Subcutaneous abdominal adipose tissue (tissue), 5 donors: ENCODE results near the gene LYZL4.
A peak's percentile ranks its signal among the peaks of the same experiment; 100 is the strongest.

Experiments
- H3K27ac ChIP-seq: one replicate; pipeline ENCODE4 v1.7.0; 2013; ENCODE audit warnings: low read depth, mild to moderate bottlenecking, inconsistent platforms, low read length, moderate library complexity
- H3K27me3 ChIP-seq, 5 donors: one replicate each; pipeline ENCODE4 v1.7.0; 2013; ENCODE audit warnings: low read length in 5 of 5, inconsistent platforms in 1 of 5; ENCODE audit not compliant: control insufficient read depth in 5 of 5, insufficient read depth in 4 of 5
- H3K36me3 ChIP-seq, 5 donors: one replicate each; pipeline ENCODE4 v1.7.0; 2013; ENCODE audit warnings: low read length in 5 of 5; ENCODE audit not compliant: control insufficient read depth in 5 of 5, insufficient read depth in 5 of 5
- H3K4me1 ChIP-seq, 5 donors: one replicate each; pipeline ENCODE4 v1.7.0; 2013; ENCODE audit warnings: low read length in 5 of 5, mild to moderate bottlenecking in 3 of 5, moderate library complexity in 1 of 5; ENCODE audit not compliant: control insufficient read depth in 5 of 5, insufficient read depth in 5 of 5
- H3K4me3 ChIP-seq, 5 donors: one replicate each; pipeline ENCODE4 v1.7.0; 2013; ENCODE audit warnings: low read length in 5 of 5, low read depth in 1 of 5
- H3K9ac ChIP-seq, 5 donors: one replicate each; pipeline ENCODE4 v1.7.0; 2013; ENCODE audit warnings: low read length in 5 of 5, mild to moderate bottlenecking in 4 of 5, moderate library complexity in 3 of 5
- H3K9me3 ChIP-seq, 5 donors: one replicate each; pipeline ENCODE4 v1.7.0; 2013; ENCODE audit warnings: low read length in 5 of 5; ENCODE audit not compliant: control insufficient read depth in 5 of 5
- donor health status: healthy.
- donor health status: healthy.
- donor health status: healthy.
- donor health status: healthy.
- donor health status: healthy.

Gene LYZL4

GRCh38 chr3:42443292-42443691 is 32.9 kb upstream of the LYZL4 start:
- Histone ChIP-seq H3K27me3 (peaks cover 2 to 14% (median 5%) of the 10 kb centered on the region in 5 donors), H3K27ac (no peak overlapping the region), H3K36me3 (no peaks in the 10 kb centered on the region), H3K9ac (no peak overlapping the region), H3K4me3 (no peak overlapping the region), H3K4me1 (no peaks in the 10 kb centered on the region), H3K9me3 (no peaks in the 10 kb centered on the region)

GRCh38 chr3:42442640-42443039 is 32.2 kb upstream of the LYZL4 start:
- H3K36me3 ChIP-seq: no peaks in the 10 kb centered on the region
- H3K9ac ChIP-seq: no peak overlapping the region
- H3K27me3 ChIP-seq: peaks cover 2 to 14% (median 5%) of the 10 kb centered on the region in 5 donors
- H3K4me3 ChIP-seq: no peak overlapping the region
- no peaks in the 10 kb centered on the region for H3K4me1 ChIP-seq
- H3K9me3 ChIP-seq: no peaks in the 10 kb centered on the region
- H3K27ac ChIP-seq: no peak overlapping the region

GRCh38 chr3:42441791-42442190 is 31.4 kb upstream of the LYZL4 start:
- H3K4me3 ChIP-seq: no peak overlapping the region
- peaks cover 2 to 14% (median 5%) of the 10 kb centered on the region in 5 donors for H3K27me3 ChIP-seq
- H3K9me3 ChIP-seq: no peaks in the 10 kb centered on the region
- no peaks in the 10 kb centered on the region for H3K36me3 ChIP-seq
- H3K4me1 ChIP-seq: no peaks in the 10 kb centered on the region
- no peak overlapping the region for H3K27ac ChIP-seq
- no peak overlapping the region for H3K9ac ChIP-seq

GRCh38 chr3:42440924-42441323 is 30.5 kb upstream of the LYZL4 start:
- Histone ChIP-seq H3K9ac (no peak overlapping the region), H3K4me3 (no peak overlapping the region), H3K27ac (no peak overlapping the region)

DNA sequence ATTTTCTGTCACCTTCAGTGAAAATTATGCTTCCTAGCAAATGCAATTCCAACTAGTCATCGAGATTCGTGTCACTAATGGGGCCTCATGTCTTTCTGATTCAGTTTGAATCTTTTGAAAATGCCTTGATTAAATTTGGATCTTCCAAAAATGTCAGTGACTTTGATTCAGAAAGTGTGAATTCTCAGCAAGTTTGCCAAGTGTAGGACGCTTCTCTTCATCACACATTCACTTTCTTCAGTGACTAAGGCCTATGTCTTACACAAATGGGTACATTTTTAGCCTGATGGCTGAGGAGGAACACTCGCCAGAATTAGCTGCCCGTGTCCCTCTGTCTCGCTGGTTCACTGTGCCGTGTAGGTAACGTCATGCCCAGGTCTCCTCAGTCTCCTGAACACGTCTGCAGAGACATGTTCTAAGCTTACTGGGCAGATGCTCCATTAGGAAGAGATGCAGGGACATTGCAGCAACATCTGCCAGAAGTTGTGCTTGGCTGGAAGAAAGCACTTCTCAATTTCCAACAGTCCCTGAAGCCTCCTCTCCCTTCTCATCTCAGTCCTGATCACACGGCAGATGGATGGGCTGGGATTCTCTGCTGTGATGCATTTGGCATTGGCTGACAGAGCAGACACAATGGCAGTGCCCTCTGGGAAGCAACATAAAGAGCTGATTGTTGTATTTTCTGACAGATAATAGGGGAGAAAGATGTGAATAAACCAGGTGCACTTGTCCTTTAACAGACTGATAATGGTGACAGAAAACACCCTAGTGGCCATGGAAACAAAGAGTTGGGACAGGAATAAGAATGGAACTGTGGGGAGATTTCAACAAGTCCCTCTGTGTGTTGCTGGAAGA is 29.1 kb upstream of the LYZL4 start:
- H3K27ac ChIP-seq: no peak overlapping the region

More at GRCh38 chr3:42440924-42441323, 30.5 kb upstream of the LYZL4 start:
- Histone ChIP-seq H3K4me1 (no peaks in the 10 kb centered on the region), H3K9me3 (no peaks in the 10 kb centered on the region), H3K27me3 (peaks cover 2 to 14% (median 5%) of the 10 kb centered on the region in 5 donors), H3K36me3 (no peaks in the 10 kb centered on the region)

DNA sequence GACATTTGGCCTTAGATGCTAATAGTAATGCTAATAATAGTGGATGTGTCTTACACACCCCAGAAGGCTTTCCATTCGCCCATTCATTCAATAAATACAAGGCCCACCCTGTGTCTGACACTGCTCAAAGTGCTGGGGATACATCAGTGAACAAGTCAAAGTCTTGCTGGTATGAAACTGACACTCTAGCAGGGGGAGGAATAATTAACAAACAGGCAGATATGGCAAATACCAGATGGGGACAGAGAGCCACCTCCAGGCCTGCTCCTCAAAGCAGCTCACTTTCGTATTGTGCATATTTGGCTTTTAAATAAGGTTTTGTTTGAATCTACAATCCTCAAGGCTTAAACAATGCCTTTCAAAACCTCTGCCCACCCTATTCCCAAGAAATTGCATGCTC is 28.3 kb upstream of the LYZL4 start:
- H3K9me3 ChIP-seq: no peaks in the 10 kb centered on the region
- no peaks in the 10 kb centered on the region for H3K36me3 ChIP-seq
- peaks cover 0 to 4% (median 0%) of the 10 kb centered on the region in 5 donors for H3K4me1 ChIP-seq
- H3K27ac ChIP-seq: no peak overlapping the region
- peaks cover 2 to 18% (median 5%) of the 10 kb centered on the region in 5 donors for H3K27me3 ChIP-seq
- no peak overlapping the region for H3K4me3 ChIP-seq
- no peak overlapping the region for H3K9ac ChIP-seq

More for the DNA sequence above, 29.1 kb upstream of the LYZL4 start:
- H3K4me1 ChIP-seq: peaks cover 0 to 4% (median 0%) of the 10 kb centered on the region in 5 donors
- no peaks in the 10 kb centered on the region for H3K9me3 ChIP-seq
- H3K9ac ChIP-seq: no peak overlapping the region
- no peak overlapping the region for H3K4me3 ChIP-seq
- no peaks in the 10 kb centered on the region for H3K36me3 ChIP-seq
- peaks cover 2 to 18% (median 5%) of the 10 kb centered on the region in 5 donors for H3K27me3 ChIP-seq

DNA sequence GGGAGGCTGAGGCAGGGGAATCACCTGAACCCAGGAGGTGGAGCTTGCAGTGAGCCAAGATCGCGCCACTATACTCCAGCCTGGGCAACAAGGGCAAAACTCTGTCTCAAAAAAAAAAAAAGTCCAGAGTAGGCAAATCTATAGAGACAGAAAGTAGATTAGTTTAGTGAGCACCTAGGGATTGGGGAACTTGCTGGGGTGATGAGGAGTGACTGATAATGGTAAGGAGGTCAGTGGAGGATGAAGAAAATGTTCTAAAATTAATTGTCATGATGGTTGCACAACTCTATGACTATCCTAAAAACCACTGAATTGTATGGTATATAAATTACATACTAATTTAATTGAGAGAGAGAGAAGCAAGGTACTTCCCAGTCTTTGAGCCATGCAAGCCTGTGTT is 27.8 kb upstream of the LYZL4 start:
- peaks cover 2 to 16% (median 5%) of the 10 kb centered on the region in 5 donors for H3K27me3 ChIP-seq
- no peak overlapping the region for H3K9ac ChIP-seq
- H3K9me3 ChIP-seq: peaks cover 0 to 3% (median 2%) of the 10 kb centered on the region in 5 donors
- H3K36me3 ChIP-seq: no peaks in the 10 kb centered on the region
- H3K4me3 ChIP-seq: no peak overlapping the region
- H3K4me1 ChIP-seq: peaks cover 0 to 4% (median 0%) of the 10 kb centered on the region in 5 donors
- H3K27ac ChIP-seq: no peak overlapping the region

DNA sequence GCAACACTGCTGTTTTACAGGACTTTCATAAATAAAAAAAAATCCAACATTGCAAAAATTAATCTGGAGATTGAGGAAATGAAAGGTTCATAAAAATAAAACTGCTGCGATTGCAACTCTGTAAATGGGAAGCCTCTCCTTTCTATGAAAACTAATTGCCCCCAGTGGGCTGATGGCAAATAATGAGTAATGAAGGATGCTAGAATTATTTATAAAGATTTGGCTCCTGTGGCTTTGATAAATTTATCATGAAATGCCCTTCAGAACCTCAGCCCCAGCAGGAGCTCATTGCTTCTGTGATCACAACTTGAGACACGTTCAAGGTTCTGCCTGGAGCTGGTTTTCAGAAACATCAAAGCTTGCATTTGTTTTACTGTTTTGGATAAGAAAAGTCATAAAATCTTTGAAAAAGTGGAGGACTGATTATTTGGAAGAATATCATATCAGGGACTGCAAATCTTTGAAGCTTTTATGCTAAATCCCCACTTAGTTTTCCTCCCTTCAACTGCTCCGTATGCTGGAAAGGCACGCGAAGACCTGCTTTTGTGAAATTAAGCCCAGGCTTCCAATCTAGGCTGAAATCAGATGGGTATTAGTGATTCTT is 24.5 kb upstream of the LYZL4 start:
- H3K27ac ChIP-seq: no peak overlapping the region
- H3K36me3 ChIP-seq: no peaks in the 10 kb centered on the region
- H3K9me3 ChIP-seq: peaks cover 10 to 16% (median 14%) of the 10 kb centered on the region in 5 donors
- peaks cover 0 to 5% (median 2%) of the 10 kb centered on the region in 5 donors for H3K27me3 ChIP-seq
- no peak overlapping the region for H3K9ac ChIP-seq
- H3K4me3 ChIP-seq: no peak overlapping the region
- H3K4me1 ChIP-seq: peaks cover 5 to 12% (median 8%) of the 10 kb centered on the region in 5 donors

- no peaks in the 10 kb centered on the region for H3K36me3 ChIP-seq
- peaks cover 0 to 5% (median 4%) of the 10 kb centered on the region in 5 donors for H3K27me3 ChIP-seq
- H3K9me3 ChIP-seq: peaks cover 10 to 16% (median 14%) of the 10 kb centered on the region in 5 donors
- H3K4me3 ChIP-seq: peak overlapping the region in 1 of 5 donors; percentile 33
- peaks cover 5 to 27% (median 17%) of the 10 kb centered on the region in 5 donors for H3K4me1 ChIP-seq
- H3K27ac ChIP-seq: no peak overlapping the region
- H3K9ac ChIP-seq: no peak overlapping the region
Observed at GRCh38 chr3:42432485-42432884, 22.1 kb upstream of the LYZL4 start.
